ENCODE results near the gene SYTL3. TPM values are rescaled to one million over a fixed set of nuclear protein-coding genes. Genes with fewer than 3 reads are reported as not detected.

The SYTL3 gene
- total and polyA plus RNA-seq, 2 donors from 2014 or later, result 3.1 to 16.0 TPM

GRCh38 chr6:158767709-158768108 lies 117.9 kb downstream of the SYTL3 start:
- Histone ChIP-seq H3K27ac (ENCODE audit: low read depth in 2 of 2, low read length in 2 of 2) (no peak overlapping the region), H3K36me3 (ENCODE audit: control insufficient read depth in 2 of 3, insufficient read depth in 3 of 3, low read length in 3 of 3) (peaks cover 0 to 72% (median 62%) of the 10 kb centered on the region in 3 donors), H3K4me1 (ENCODE audit: control insufficient read depth in 2 of 3, insufficient read depth in 2 of 3, low read depth in 1 of 3, low read length in 3 of 3) (no peaks in the 10 kb centered on the region), H3K9me3 (ENCODE audit: control insufficient read depth in 2 of 3, insufficient read depth in 1 of 3, low read length in 3 of 3) (no peaks in the 10 kb centered on the region), H3K27me3 (ENCODE audit: control insufficient read depth, insufficient read depth, low read length) (no peaks in the 10 kb centered on the region), H3K9ac (ENCODE audit: low read length in 3 of 3) (no peak overlapping the region), H3K4me3 (ENCODE audit: low read length in 3 of 3) (no peak overlapping the region)
- no peak for FAIRE-seq
- DNase-seq, result peak in 1 of 5 donors; percentile 43
- no peak for TF ChIP-seq CTCF (IDR thresholded peaks at IDR 0.05; ENCODE audit: borderline replicate concordance, extremely low read depth, insufficient read depth)
- intact Hi-C loops (cut with DNase I), result no loop called here

GRCh38 chr6:158768436-158768835 lies 118.6 kb downstream of the SYTL3 start:
- Histone ChIP-seq H3K9ac (ENCODE audit: low read length in 3 of 3) (no peak overlapping the region), H3K27ac (ENCODE audit: low read depth in 2 of 2, low read length in 2 of 2) (no peak overlapping the region), H3K4me1 (ENCODE audit: control insufficient read depth in 2 of 3, insufficient read depth in 2 of 3, low read depth in 1 of 3, low read length in 3 of 3) (no peaks in the 10 kb centered on the region), H3K36me3 (ENCODE audit: control insufficient read depth in 2 of 3, insufficient read depth in 3 of 3, low read length in 3 of 3) (peaks cover 0 to 79% (median 64%) of the 10 kb centered on the region in 3 donors), H3K27me3 (ENCODE audit: control insufficient read depth, insufficient read depth, low read length) (no peaks in the 10 kb centered on the region), H3K4me3 (ENCODE audit: low read length in 3 of 3) (no peak overlapping the region), H3K9me3 (ENCODE audit: control insufficient read depth in 2 of 3, insufficient read depth in 1 of 3, low read length in 3 of 3) (no peaks in the 10 kb centered on the region)
- DNase-seq, result peak in 1 of 5 donors; percentile 71
- no peak for FAIRE-seq
- intact Hi-C loops (cut with DNase I), result no loop called here
- no peak for TF ChIP-seq CTCF (IDR thresholded peaks at IDR 0.05; ENCODE audit: borderline replicate concordance, extremely low read depth, insufficient read depth)

DNA sequence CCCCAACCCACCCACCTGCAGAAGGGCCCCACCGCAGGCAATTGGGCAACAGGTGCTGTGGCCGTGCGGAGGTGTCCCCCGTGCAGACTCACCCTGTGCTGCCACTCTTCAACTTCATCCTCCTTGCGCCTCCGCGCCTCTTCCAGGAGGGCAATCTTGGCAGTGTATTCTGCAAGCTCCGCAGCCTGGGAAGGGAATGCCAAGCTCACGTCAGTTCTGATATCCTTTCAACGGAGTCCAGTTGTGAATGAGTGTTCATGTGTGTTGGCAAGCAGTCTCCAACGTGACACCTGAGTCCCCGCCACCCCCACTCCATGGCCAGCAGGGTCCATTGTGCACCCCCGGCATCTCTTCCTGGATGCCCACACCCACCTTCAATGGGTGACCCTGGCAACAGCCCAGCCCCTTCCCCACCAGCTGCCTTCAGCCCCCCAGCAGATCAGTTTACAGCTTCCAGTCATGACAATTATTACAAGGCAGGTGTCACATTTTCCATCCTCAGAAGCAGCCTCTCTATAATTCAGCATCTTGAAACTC lies 119.4 kb downstream of the SYTL3 start:
- H3K4me1 ChIP-seq (ENCODE audit: control insufficient read depth in 2 of 3, insufficient read depth in 2 of 3, low read depth in 1 of 3, low read length in 3 of 3), result no peaks in the 10 kb centered on the region
- no peak for TF ChIP-seq CTCF (IDR thresholded peaks at IDR 0.05; ENCODE audit: borderline replicate concordance, extremely low read depth, insufficient read depth)
- H3K9ac ChIP-seq (ENCODE audit: low read length in 3 of 3), result no peak overlapping the region
- peaks cover 0 to 86% (median 67%) of the 10 kb centered on the region in 3 donors for H3K36me3 ChIP-seq (ENCODE audit: control insufficient read depth in 2 of 3, insufficient read depth in 3 of 3, low read length in 3 of 3)
- H3K27ac ChIP-seq (ENCODE audit: low read depth in 2 of 2, low read length in 2 of 2), result no peak overlapping the region
- no peaks in the 10 kb centered on the region for H3K27me3 ChIP-seq (ENCODE audit: control insufficient read depth, insufficient read depth, low read length)
- no peak for FAIRE-seq
- intact Hi-C loops (cut with DNase I), result no loop called here
- DNase-seq, result peak in 1 of 5 donors; percentile 64
- H3K9me3 ChIP-seq (ENCODE audit: control insufficient read depth in 2 of 3, insufficient read depth in 1 of 3, low read length in 3 of 3), result no peaks in the 10 kb centered on the region
- no peak overlapping the region for H3K4me3 ChIP-seq (ENCODE audit: low read length in 3 of 3)
